Smooth muscle cell (in vitro differentiated cells): ENCODE data around the gene UBA6. TPM values are rescaled to one million over a fixed set of nuclear protein-coding genes. Genes with fewer than 3 reads are reported as not detected.

Experiments used
- DNase-seq: peaks from one replicate; lab custom pipeline; 2025; ENCODE audit not compliant: unreplicated experiment; lab: John Stamatoyannopoulos, UW
- H2AFZ ChIP-seq: fragments of 200-600 bp; sonication (generic); 2 replicates; pipeline ENCODE4 v1.6.0; 2016; ENCODE audit warnings: antibody characterized with exemption, low read depth, mild to moderate bottlenecking
- H3F3A ChIP-seq: fragments of 200-600 bp; sonication (generic); 2 replicates; pipeline ENCODE4 v1.6.0; 2017; ENCODE audit warnings: antibody characterized with exemption, low read depth
- H3K27ac ChIP-seq: fragments of 200-600 bp; sonication (generic); 2 replicates; pipeline ENCODE4 v1.5.1; 2016; ENCODE audit warnings: low read depth, mild to moderate bottlenecking
- H3K27me3 ChIP-seq: fragments of 200-600 bp; sonication (generic); 2 replicates; pipeline ENCODE4 v1.6.1; 2016; ENCODE audit warnings: low read depth, mild to moderate bottlenecking
- H3K36me3 ChIP-seq: fragments of 200-600 bp; sonication (generic); 2 replicates; pipeline ENCODE4 v1.5.1; 2016; ENCODE audit warnings: low read depth
- H3K4me1 ChIP-seq: fragments of 200-600 bp; sonication (generic); 2 replicates; pipeline ENCODE4 v1.5.1; 2016; ENCODE audit warnings: low read depth
- H3K4me2 ChIP-seq: fragments of 200-600 bp; sonication (generic); 2 replicates; pipeline ENCODE4 v1.6.0; 2016; ENCODE audit warnings: mild to moderate bottlenecking
- H3K4me3 ChIP-seq: fragments of 200-600 bp; sonication (generic); 2 replicates; pipeline ENCODE4 v1.5.1; 2016; ENCODE audit warnings: mild to moderate bottlenecking
- H3K79me2 ChIP-seq: fragments of 200-600 bp; sonication (generic); 2 replicates; pipeline ENCODE4 v1.6.0; 2016; ENCODE audit warnings: low read depth, mild to moderate bottlenecking
- H3K9ac ChIP-seq: fragments of 200-600 bp; sonication (generic); 2 replicates; pipeline ENCODE4 v1.6.0; 2016; ENCODE audit warnings: low read depth
- H3K9me3 ChIP-seq: fragments of 200-600 bp; sonication (generic); replicated peaks from 2 replicates; pipeline ENCODE4 v1.5.1; 2016; ENCODE audit warnings: low read depth
- H4K20me1 ChIP-seq: fragments of 200-600 bp; sonication (generic); 2 replicates; pipeline ENCODE4 v1.6.0; 2016; ENCODE audit warnings: low read depth
- CTCF ChIP-seq: fragments of 200-600 bp; sonication (generic); IDR thresholded peaks from 2 replicates; pipeline ENCODE4 v1.5.1; 2017; ENCODE audit warnings: borderline replicate concordance, mild to moderate bottlenecking, antibody characterized with exemption; ENCODE audit not compliant: insufficient read depth, poor library complexity, severe bottlenecking
- WGBS: methylation state at CpG from one replicate; pipeline ENCODE4 v1.1.7; 2016; ENCODE audit warnings: low lambda C conversion rate; 5-methylcytosine and 5-hydroxymethylcytosine counted together
- polyA plus RNA-seq: library from polyadenylated mRNA; unstranded; fragments of >200 nt; fragmentation: Nextera tagmentation; extraction: Ambion mirVana; gene quantifications from 2 replicates; pipeline ENCODE4 v1.2.1, GENCODE V29; 2016
- total RNA-seq: library from RNA; depleted of rRNA; stranded (reverse); fragments of >200 nt; gene quantifications from 2 replicates; pipeline ENCODE4 v1.2.3, GENCODE V29; 2014

UBA6 gene
- total and polyA plus RNA-seq, 2 experiments from 2014 or later, result 15.7 to 271 TPM

DNA sequence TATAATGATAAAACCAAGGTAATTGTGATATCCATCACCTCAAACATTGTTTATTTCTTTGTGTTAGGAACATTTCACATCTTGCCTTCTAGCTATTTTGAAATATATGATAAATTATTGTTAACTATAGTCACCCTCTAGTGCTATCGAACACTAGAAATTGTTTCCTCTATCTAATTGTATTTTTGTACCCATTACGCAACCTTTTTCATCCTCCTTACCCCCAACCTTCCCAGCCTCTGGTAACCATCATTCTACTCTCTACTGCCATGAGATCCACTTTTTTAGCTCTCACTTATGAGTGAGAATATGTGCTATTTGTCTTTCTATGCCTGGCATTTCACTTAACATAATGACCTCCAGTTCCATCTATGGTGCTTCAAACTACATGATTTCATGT lies 3.9 kb upstream of the UBA6 start:
- no peaks in the 10 kb centered on the region for H4K20me1 ChIP-seq
- H2AFZ ChIP-seq, result no peak overlapping the region
- TF ChIP-seq CTCF, result no peak
- H3K79me2 ChIP-seq, result peaks cover 66% of the 10 kb centered on the region
- H3F3A ChIP-seq, result no peaks in the 10 kb centered on the region
- WGBS, result 98% methylated on average over 2 of the region's 2 CpGs
- H3K4me2 ChIP-seq, result no peak overlapping the region
- no peaks in the 10 kb centered on the region for H3K36me3 ChIP-seq
- no peaks in the 10 kb centered on the region for H3K27me3 ChIP-seq
- no peak overlapping the region for H3K4me3 ChIP-seq
- H3K9ac ChIP-seq, result no peak overlapping the region
- H3K9me3 ChIP-seq, result no peaks in the 10 kb centered on the region
- H3K4me1 ChIP-seq, result peaks cover 15% of the 10 kb centered on the region
- DNase-seq, result no peak
- H3K27ac ChIP-seq, result no peak overlapping the region

DNA sequence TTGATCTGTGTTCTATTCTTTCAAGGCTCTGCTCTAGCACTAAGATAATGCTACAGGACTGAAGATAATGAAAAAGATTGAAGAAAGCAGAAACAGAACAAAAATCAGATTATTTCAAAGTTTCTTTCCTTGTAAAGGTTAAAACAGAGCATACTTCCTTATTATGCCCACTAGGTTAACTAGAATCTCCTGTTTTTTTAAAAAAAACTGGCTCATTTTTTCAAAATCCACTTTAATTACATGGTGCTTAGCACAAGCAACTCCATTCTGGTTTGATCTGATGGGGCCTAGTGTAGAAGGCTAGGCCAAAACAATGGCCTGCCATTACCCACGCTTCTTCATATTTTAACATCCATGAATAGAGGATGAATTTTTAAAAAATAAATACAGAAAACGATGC lies 1.2 kb upstream of the UBA6 start:
- Histone ChIP-seq H3K79me2 (peaks cover 68% of the 10 kb centered on the region), H3K4me2 (peak overlapping the region; percentile 97), H3K9ac (no peak overlapping the region), H4K20me1 (peaks cover 12% of the 10 kb centered on the region), H3K4me3 (peak overlapping the region; percentile 94), H3K9me3 (no peaks in the 10 kb centered on the region), H3K27me3 (no peaks in the 10 kb centered on the region), H3K36me3 (no peaks in the 10 kb centered on the region), H2AFZ (peak overlapping the region; percentile 71), H3F3A (no peaks in the 10 kb centered on the region), H3K27ac (peak overlapping the region; percentile 83), H3K4me1 (peaks cover 25% of the 10 kb centered on the region)
- DNase-seq, result no peak
- 98% methylated on average over 2 of the region's 2 CpGs for WGBS
- TF ChIP-seq CTCF, result no peak

- peak overlapping the region; percentile 94 for H3K4me3 ChIP-seq
- H2AFZ ChIP-seq, result peak overlapping the region; percentile 71
- no peaks in the 10 kb centered on the region for H3K36me3 ChIP-seq
- H3K27me3 ChIP-seq, result no peaks in the 10 kb centered on the region
- H3K9me3 ChIP-seq, result no peaks in the 10 kb centered on the region
- H3K79me2 ChIP-seq, result peaks cover 68% of the 10 kb centered on the region
- H4K20me1 ChIP-seq, result peaks cover 15% of the 10 kb centered on the region
- no peak for TF ChIP-seq CTCF
- peak overlapping the region; percentile 83 for H3K27ac ChIP-seq
- no peak for DNase-seq
- no peaks in the 10 kb centered on the region for H3F3A ChIP-seq
- peaks cover 25% of the 10 kb centered on the region for H3K4me1 ChIP-seq
- peak overlapping the region; percentile 53 for H3K9ac ChIP-seq
- peak overlapping the region; percentile 97 for H3K4me2 ChIP-seq
- 13% methylated on average over 4 of the region's 4 CpGs for WGBS
Measured at GRCh38 chr4:67701517-67701850, 529 bp upstream of the UBA6 start.

DNA sequence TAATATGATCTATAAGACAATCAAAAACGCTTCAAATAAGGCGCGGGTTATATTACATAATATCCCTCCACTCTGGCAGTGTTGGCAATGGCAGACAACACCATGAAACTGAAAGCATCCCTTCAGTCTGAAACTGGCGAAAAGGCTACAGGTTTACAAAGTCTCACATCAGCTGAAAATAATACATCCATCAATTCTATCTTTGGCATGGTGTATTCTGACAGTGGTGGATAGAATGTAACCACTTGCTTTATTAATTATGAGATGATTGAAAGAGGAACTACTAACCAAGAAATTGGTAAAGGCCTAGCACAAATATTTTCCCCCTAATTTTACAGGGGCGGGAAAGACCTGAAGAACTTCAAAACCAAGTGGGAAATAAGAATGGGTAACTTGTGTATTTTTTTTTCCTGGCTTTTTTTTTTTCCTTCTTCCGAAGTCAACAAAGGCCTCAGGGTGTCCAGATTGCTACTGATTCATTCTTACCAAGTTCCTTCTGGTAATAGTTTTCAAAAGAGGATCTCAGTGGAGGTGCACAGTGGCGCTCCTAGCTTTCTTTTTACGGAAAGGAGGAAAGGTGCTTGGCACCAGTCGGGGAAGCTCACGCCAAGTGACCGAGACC lies 728 bp downstream of the UBA6 start:
- Histone ChIP-seq H3F3A (no peaks in the 10 kb centered on the region), H3K4me1 (peaks cover 25% of the 10 kb centered on the region), H2AFZ (peak overlapping the region; percentile 34), H3K27me3 (no peaks in the 10 kb centered on the region), H3K36me3 (no peaks in the 10 kb centered on the region), H3K4me2 (peak overlapping the region; percentile 84), H3K9me3 (no peaks in the 10 kb centered on the region), H3K27ac (peak overlapping the region; percentile 83), H3K79me2 (peaks cover 67% of the 10 kb centered on the region), H3K9ac (peak overlapping the region; percentile 97), H4K20me1 (peaks cover 15% of the 10 kb centered on the region), H3K4me3 (peak overlapping the region; percentile 94)
- no peak for DNase-seq
- WGBS, result 26% methylated on average over 11 of the region's 11 CpGs
- no peak for TF ChIP-seq CTCF
